GM19099 (cell line): ENCODE results near the gene SPC25.

Source experiments
- POLR2A ChIP-seq: IDR thresholded peaks from 3 replicates; pipeline ENCODE4 v1.6.1; 2011; ENCODE audit warnings: low read depth; ENCODE audit not compliant: insufficient read length; ENCODE audit errors: extremely low read depth

The SPC25 gene

GRCh38 chr2:168858146-168858545 is 32.1 kb downstream of the SPC25 start:
- no peak for TF ChIP-seq POLR2A

DNA sequence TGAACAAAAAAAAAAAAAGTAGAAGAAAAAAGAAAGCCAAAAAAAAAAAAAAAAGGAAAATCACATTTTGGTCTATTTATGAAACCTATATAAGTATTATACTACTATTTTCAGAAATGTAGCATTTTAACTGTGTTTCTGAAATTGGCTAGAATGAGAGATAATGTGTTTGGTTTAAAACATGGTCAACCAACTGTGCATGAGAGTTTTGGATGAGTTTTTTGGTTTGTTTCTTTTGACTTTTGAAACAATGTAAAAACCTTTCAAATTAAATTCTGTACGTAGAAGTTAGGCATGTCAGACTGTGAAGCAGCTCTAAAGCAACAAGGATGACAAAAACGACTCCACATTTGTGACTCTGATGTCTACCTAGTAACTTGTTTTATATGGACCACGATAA is 34.6 kb downstream of the SPC25 start:
- TF ChIP-seq POLR2A, result no peak

- no peak for TF ChIP-seq POLR2A
Observed at GRCh38 chr2:168854651-168855050, 35.6 kb downstream of the SPC25 start.

DNA sequence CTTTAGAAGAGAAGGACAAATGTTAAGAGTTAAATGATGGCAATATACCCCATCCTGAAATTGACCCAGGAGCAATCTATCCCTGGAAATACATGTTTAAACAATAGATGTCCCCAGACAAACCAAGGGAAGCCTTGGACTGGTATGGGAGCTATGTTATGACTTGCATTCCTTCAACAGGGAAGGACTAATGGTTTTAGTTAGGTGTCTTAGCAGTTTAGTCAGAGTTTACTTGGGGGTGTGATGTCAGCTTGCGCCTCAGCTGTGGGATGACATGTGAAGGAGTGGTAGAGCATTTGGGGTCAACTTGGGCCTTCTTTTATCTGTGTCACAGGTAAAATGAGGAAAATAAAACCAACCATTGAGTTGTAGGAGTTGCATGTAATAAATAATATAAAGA is 36.8 kb downstream of the SPC25 start:
- TF ChIP-seq POLR2A, result no peak

- TF ChIP-seq POLR2A, result no peak
Observed at GRCh38 chr2:168852481-168852880, 37.7 kb downstream of the SPC25 start.

DNA sequence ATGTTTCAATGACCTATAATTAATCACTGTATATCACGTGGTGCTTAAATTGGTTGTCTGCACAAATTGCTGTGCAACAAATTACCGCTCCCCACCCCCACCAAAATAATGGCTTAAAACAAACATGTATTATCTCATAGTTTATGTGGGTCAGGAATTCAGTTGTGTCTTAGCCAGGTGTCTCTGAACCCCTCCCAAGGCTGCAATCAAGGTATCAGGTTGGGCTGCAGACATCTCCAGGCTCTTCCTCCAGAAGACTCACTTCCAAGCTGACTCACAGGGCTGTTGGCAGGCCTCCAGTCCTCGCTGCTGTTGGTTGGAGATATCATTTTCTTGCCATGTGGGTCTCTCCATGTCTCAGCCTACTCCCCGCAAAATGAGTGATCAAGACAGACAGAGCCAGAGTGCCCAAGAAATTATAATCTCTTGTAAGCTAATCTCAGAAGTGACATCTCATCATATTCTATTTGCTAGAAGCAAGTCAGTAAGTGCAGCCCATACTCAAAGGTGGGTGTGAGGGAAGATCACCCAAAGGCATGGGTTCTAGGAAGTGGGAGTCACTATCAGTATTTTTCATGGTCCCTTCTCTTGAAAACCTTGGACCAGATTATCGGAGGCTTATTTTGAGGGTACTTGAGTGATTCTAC is 38.4 kb downstream of the SPC25 start:
- TF ChIP-seq POLR2A, result no peak

- no peak for TF ChIP-seq POLR2A
Observed at GRCh38 chr2:168850846-168851245, 39.4 kb downstream of the SPC25 start.

- TF ChIP-seq POLR2A, result no peak
Observed at GRCh38 chr2:168849610-168850009, 40.6 kb downstream of the SPC25 start.

DNA sequence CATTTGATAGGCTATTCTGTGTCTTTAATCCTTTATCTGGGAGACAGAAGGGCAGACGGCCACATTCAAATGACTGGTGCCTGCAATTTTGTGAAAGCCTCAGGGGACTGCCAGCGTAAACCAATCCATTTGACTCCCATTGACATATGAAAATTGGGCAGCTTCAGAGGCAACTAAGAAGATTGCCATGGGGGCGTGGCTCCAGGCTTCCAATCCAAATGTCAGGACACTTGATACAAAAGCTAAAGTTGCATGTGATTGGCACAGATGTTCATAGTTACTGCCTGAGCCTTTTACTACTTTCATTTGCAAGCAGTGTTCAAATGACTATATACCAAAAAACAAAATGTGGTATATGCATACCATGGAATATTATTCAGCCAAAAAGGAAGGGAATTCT is 42.0 kb downstream of the SPC25 start:
- TF ChIP-seq POLR2A, result no peak

GRCh38 chr2:168843253-168843652 is 47.0 kb downstream of the SPC25 start:
- no peak for TF ChIP-seq POLR2A

GRCh38 chr2:168841445-168841844 is 48.8 kb downstream of the SPC25 start:
- no peak for TF ChIP-seq POLR2A

DNA sequence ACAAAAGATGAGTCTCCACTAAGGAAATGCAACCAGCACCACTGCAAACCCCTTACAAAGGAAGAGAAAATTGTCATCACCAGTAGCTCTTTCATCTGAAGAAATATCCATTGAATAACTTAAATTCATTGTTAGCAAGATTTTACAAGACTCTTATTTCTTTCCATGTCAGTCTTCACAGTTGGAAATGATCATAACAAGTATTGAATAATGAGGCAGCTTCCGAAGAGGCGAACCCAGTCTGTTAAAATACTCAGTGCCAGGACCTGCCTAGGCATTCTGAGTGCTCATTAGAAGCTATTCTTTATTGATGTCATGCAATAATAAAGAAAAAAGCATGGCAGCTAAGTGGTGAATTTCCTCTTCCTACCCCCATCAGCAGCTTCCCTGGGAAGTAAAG is 54.3 kb downstream of the SPC25 start:
- no peak for TF ChIP-seq POLR2A

DNA sequence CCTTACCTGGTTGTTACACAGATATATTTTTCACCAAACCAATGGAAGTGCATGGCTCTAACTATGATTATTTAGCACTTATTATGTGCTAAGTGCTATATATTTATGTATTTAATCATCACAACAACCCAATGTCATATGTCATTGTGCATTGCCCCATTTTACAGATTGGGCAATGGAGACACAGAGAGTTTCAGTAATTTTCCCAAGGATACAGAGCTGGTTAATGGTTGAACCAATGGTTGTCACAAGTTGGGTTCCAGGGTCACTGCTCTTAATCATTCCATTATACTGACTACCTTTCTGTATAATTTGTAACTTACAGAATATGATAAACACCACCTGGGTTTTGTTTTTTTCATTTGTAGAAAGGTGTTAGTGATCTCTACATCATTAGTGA is 58.6 kb downstream of the SPC25 start:
- no peak for TF ChIP-seq POLR2A

DNA sequence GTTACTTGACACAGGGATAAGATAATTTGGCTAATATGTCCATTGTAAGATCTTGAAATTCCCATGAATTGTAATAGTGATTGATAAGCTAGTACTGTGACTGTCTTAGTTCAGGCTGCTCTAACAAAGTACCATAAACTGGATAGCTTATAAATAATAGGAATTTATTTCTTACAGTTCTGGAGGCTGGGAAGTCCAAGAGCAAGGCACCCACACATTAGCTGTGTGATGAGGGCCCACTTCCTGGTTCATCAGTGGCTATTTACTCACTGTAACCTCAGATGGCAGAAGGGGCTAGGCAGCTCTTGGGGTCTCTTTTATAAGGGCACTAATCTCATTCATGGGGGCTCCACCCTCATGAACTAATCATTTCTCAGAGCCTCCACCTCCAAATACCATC is 59.3 kb downstream of the SPC25 start:
- no peak for TF ChIP-seq POLR2A

- TF ChIP-seq POLR2A, result no peak
Observed at GRCh38 chr2:168825126-168825525, 65.1 kb downstream of the SPC25 start.

DNA sequence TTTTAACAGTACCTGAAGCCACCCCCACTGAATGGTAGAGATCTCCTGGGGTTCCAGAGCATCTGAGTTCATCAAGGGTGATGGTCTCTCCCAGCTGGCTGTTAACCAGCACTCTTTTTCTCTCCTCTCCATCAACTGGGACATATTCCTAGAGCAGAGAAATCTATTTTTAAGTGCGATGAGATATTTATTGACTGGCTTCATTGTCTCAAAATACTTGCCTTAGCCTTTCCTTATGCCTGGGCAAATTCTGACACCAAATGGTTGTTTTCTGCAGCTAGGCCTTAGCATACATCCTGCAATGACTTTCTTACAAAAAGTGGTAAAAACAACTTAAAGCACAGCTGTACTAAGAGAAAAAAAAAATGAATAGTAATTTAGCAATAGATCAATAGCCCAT is 68.2 kb downstream of the SPC25 start:
- TF ChIP-seq POLR2A, result no peak

DNA sequence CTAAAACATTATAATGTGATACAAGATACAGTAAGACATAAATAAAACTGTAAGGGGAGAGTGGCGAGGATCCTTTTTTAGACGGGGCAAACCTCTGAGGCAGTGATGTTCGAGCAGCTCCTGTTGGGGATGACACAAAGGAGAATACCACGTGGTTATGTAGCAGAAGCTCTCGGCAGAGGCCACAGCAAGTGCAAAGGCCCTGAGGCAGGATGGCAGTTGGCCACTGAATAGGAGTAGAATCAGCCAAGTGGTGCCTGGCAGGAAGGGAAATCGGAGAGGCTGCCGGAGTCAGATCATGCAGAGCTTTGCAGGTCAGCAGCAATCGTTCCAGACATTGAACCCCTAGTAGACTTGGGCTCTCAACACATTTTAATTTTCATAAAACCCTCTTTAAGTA is 68.7 kb downstream of the SPC25 start:
- no peak for TF ChIP-seq POLR2A
